Measurements from ENCODE around the gene TNFRSF4. TPM values are rescaled to one million over a fixed set of nuclear protein-coding genes. Genes with fewer than 3 reads are reported as not detected.

TNFRSF4 gene
- total and polyA plus RNA-seq, 8 donors, result 0.55 to 4.5 (median 2.9) TPM; not detected in 4

GRCh38 chr1:1219341-1219740 is 5.4 kb upstream of the TNFRSF4 start:
- TF ChIP-seq POLR2AphosphoS5 (IDR thresholded peaks at IDR 0.05), result no peak
- no peak for TF ChIP-seq POLR2A (IDR thresholded peaks at IDR 0.05)
- no peak for TF ChIP-seq CTCF (IDR thresholded peaks at IDR 0.05)
- no peak for TF ChIP-seq EP300 (IDR thresholded peaks at IDR 0.05)
- H3K4me1 ChIP-seq, result peaks cover 0 to 25% (median 17%) of the 10 kb centered on the region in 4 donors
- 90 to 96% (median 94%) methylated on average over 7 to 20 of the region's 20 CpGs for WGBS, 5 donors
- H3K4me3 ChIP-seq, result no peak overlapping the region
- peaks cover 49 to 92% (median 90%) of the 10 kb centered on the region in 4 donors for H3K36me3 ChIP-seq
- no peaks in the 10 kb centered on the region for H3K27me3 ChIP-seq
- DNase-seq, result no peak
- H3K27ac ChIP-seq, result no peak overlapping the region
- H3K9me3 ChIP-seq, result no peaks in the 10 kb centered on the region
- intact Hi-C loops (cut with DNase I; ENCODE audit: low total_unique reads), result no loop called here

DNA sequence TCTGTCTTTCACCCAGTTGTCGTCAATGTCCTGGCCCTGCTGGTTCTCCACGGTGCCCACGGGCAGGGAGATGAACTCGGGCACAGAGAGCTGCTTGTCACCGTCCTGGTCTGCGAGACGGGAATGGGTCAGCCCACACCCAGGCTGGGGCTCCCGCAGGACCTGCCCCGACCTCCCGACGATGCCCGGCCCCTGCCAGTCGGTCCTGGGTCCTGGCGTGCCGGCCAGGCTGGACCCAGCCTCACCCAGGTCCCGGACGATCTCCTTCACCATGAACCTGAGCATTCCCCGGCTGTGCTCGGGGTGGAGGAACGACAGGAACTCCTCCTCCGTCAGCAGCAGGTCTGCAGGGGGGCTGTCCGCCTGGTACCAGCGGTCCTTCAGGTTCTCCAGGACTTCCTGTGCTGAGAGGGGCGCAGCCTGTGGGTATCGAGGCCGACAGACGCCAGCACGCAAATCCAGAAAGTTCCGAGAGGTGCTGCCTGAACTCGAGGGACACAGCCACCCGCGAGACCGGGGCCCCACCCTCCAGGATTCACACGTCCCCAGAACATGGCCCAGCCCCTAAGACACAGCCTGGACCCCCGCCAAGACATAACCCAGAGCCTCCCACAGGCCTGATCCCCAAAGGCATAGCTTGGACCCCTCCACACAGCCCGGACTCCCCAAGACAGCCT is 4.7 kb upstream of the TNFRSF4 start:
- Histone ChIP-seq H3K4me1 (peaks cover 0 to 30% (median 24%) of the 10 kb centered on the region in 4 donors), H3K9me3 (no peaks in the 10 kb centered on the region), H3K27me3 (peaks cover 0 to 6% (median 0%) of the 10 kb centered on the region in 3 donors), H3K27ac (no peak overlapping the region), H3K4me3 (no peak overlapping the region), H3K36me3 (peaks cover 44 to 85% (median 83%) of the 10 kb centered on the region in 4 donors)
- TF ChIP-seq POLR2AphosphoS5 (IDR thresholded peaks at IDR 0.05), result no peak
- TF ChIP-seq CTCF (IDR thresholded peaks at IDR 0.05), result no peak
- intact Hi-C loops (cut with DNase I; ENCODE audit: low total_unique reads), result no loop called here
- WGBS, 5 donors, result 90 to 95% (median 94%) methylated on average over 18 to 36 of the region's 36 CpGs
- DNase-seq, result no peak

- intact Hi-C loops (cut with DNase I; ENCODE audit: low total_unique reads), result no loop called here
- 90 to 93% (median 90%) methylated on average over 51 to 52 of the region's 52 CpGs for WGBS, 5 donors
- peaks cover 4 to 38% (median 31%) of the 10 kb centered on the region in 4 donors for H3K4me1 ChIP-seq
- no peak for DNase-seq
- H3K9me3 ChIP-seq, result no peaks in the 10 kb centered on the region
- no peak overlapping the region for H3K4me3 ChIP-seq
- H3K36me3 ChIP-seq, result peaks cover 36 to 78% (median 76%) of the 10 kb centered on the region in 4 donors
- no peak overlapping the region for H3K27ac ChIP-seq
- H3K27me3 ChIP-seq, result peaks cover 0 to 13% (median 0%) of the 10 kb centered on the region in 3 donors
- TF ChIP-seq POLR2AphosphoS5 (IDR thresholded peaks at IDR 0.05) (no peak), EP300 (IDR thresholded peaks at IDR 0.05) (no peak), CTCF (IDR thresholded peaks at IDR 0.05) (no peak), POLR2A (IDR thresholded peaks at IDR 0.05) (no peak)
These were observed 3.9 kb upstream of the TNFRSF4 start for GRCh38 chr1:1217621-1218523.

- Histone ChIP-seq H3K4me3 (no peak overlapping the region), H3K27me3 (peaks cover 0 to 13% (median 0%) of the 10 kb centered on the region in 3 donors), H3K27ac (peak overlapping the region in 1 of 5 donors; percentile 42), H3K4me1 (peaks cover 4 to 37% (median 27%) of the 10 kb centered on the region in 4 donors), H3K36me3 (peaks cover 27 to 69% (median 67%) of the 10 kb centered on the region in 4 donors), H3K9me3 (no peaks in the 10 kb centered on the region)
- 82 to 91% (median 89%) methylated on average over 37 to 74 of the region's 74 CpGs for WGBS, 5 donors
- DNase-seq, result no peak
- intact Hi-C loops (cut with DNase I; ENCODE audit: low total_unique reads), result no loop called here
- TF ChIP-seq POLR2A (IDR thresholded peaks at IDR 0.05), result no peak
- no peak for TF ChIP-seq EP300 (IDR thresholded peaks at IDR 0.05)
- no peak for TF ChIP-seq CTCF (IDR thresholded peaks at IDR 0.05)
- no peak for TF ChIP-seq POLR2AphosphoS5 (IDR thresholded peaks at IDR 0.05)
These were observed 3.0 kb upstream of the TNFRSF4 start for GRCh38 chr1:1216770-1217620.
